OCI-LY7 (cell line): ENCODE data around the gene CDH12. TPM values are rescaled to one million over a fixed set of nuclear protein-coding genes. Genes with fewer than 3 reads are reported as not detected.

ENCODE experiments used
- BruUV-seq: library from RNA; stranded (reverse); fragments of 400-500 nt; replicated peaks from 2 replicates; lab custom pipeline; 2021; lab: Mats Ljungman, UMichigan
- CTCF ChIA-PET: fragments of 300-600 bp; sonication (Branson Sonifier 250); formaldehyde crosslinking; loops from one replicate; lab custom pipeline; 2022; ENCODE audit warnings: antibody characterized with exemption; ENCODE audit not compliant: unreplicated experiment; lab: Charles Lee
- POLR2A ChIA-PET: fragments of 300-600 bp; sonication (Branson Sonifier 250); formaldehyde crosslinking; loops from one replicate; lab custom pipeline; 2022; ENCODE audit warnings: antibody characterized with exemption; lab: Charles Lee
- DNase-seq: peaks from one replicate; pipeline ENCODE4 v3.0.0-alpha.2; 2015; ENCODE audit warnings: low spot score
- H2AFZ ChIP-seq: fragments of 200-600 bp; sonication (generic), shearing (Covaris generic); 2 replicates; pipeline ENCODE4 v1.6.1; 2014; ENCODE audit warnings: mild to moderate bottlenecking, antibody characterized with exemption, low read length, moderate library complexity
- H3K27ac ChIP-seq: fragments of 200-600 bp; sonication (generic); 2 replicates; pipeline ENCODE4 v1.5.1; 2014; ENCODE audit warnings: mixed run types, low read depth, mild to moderate bottlenecking, moderate library complexity, low read length, inconsistent platforms; ENCODE audit not compliant: poor library complexity, severe bottlenecking
- H3K36me3 ChIP-seq: fragments of 200-600 bp; sonication (generic); 2 replicates; pipeline ENCODE4 v1.6.1; 2014; ENCODE audit warnings: mild to moderate bottlenecking, antibody characterized with exemption, low read length, moderate library complexity, mixed read lengths; ENCODE audit not compliant: insufficient read depth
- H3K4me1 ChIP-seq: fragments of 200-600 bp; sonication (generic); 2 replicates; pipeline ENCODE4 v1.5.1; 2014; ENCODE audit warnings: mild to moderate bottlenecking, low read length; ENCODE audit not compliant: insufficient read depth, poor library complexity, severe bottlenecking
- H3K4me2 ChIP-seq: fragments of 200-600 bp; sonication (generic); 2 replicates; pipeline ENCODE4 v1.6.1; 2014; ENCODE audit warnings: mild to moderate bottlenecking, low read length
- H3K4me3 ChIP-seq: fragments of 200-600 bp; sonication (generic); 2 replicates; pipeline ENCODE4 v1.5.1; 2014; ENCODE audit warnings: mild to moderate bottlenecking, low read depth, low read length; ENCODE audit not compliant: poor library complexity, severe bottlenecking
- H3K79me2 ChIP-seq: fragments of 200-600 bp; sonication (generic); 2 replicates; pipeline ENCODE4 v1.6.1; 2016; ENCODE audit warnings: low read depth, mild to moderate bottlenecking, low read length, moderate library complexity, mixed read lengths; ENCODE audit not compliant: insufficient read depth
- H3K9me2 ChIP-seq: fragments of 200-600 bp; sonication (generic); 2 replicates; pipeline ENCODE4 v1.6.1; 2016; ENCODE audit warnings: mild to moderate bottlenecking, low read length, mixed read lengths; ENCODE audit not compliant: insufficient read depth
- H3K9me3 ChIP-seq: fragments of 200-600 bp; sonication (generic); 2 replicates; pipeline ENCODE4 v1.6.1; 2014; ENCODE audit warnings: mild to moderate bottlenecking, mixed run types, low read length, mixed read lengths
- H4K20me1 ChIP-seq: fragments of 200-600 bp; sonication (generic); 2 replicates; pipeline ENCODE4 v1.6.1; 2014; ENCODE audit warnings: mild to moderate bottlenecking, antibody characterized with exemption, low read length, moderate library complexity, mixed read lengths; ENCODE audit not compliant: insufficient read depth
- EZH2phosphoT487 ChIP-seq: fragments of 200-600 bp; sonication (generic); IDR thresholded peaks from 2 replicates; pipeline ENCODE4 v1.6.1; 2018; ENCODE audit warnings: low read depth, borderline replicate concordance, mild to moderate bottlenecking, mixed run types, antibody characterized with exemption, low read length, moderate library complexity, mixed read lengths
- intact Hi-C: fragments of 100-400 bp; cut with micrococcal nuclease; formaldehyde crosslinking; loops from one replicate; pipeline ENCODE4 v1.10.0; 2022; ENCODE audit not compliant: unreplicated experiment
- total RNA-seq, 2 experiments: library from RNA; depleted of rRNA in 1 of 2; stranded (reverse); fragments of >200 nt in 1 of 2; shearing (Covaris generic) in 1 of 2; gene quantifications; 2 replicates each; pipeline ENCODE4 v1.2.3, GENCODE V29; 2014 to 2022
- TF ChIP-seq, protein P1 (sequence below): fragments of 200-600 bp; sonication (generic); conservative IDR thresholded peaks from 2 replicates; pipeline ENCODE4 v1.5.1; 2014; ENCODE audit warnings: mild to moderate bottlenecking, antibody characterized with exemption, low read length, moderate library complexity, mixed read lengths

Gene CDH12
- total RNA-seq, 2 experiments from 2014 or later, result not detected

DNA sequence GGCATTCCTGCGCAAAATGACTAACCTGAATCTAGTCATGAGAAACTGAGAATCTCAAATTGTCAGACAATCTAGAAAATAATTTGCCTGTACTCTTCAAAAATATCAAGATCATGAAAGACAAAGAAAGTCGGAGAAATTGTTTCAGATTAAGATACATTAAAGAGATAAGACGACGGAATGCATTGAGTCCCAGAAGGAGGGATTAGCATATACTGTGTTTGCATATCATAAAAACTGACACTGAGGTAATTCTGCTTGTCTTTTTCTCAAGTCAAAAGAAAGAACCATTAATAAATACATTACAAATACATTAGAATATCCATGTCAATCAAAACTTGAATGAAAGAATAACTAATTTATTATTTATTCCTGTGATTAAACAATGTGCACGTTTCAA is 88.4 kb downstream of the CDH12 start:
- intact Hi-C loops, result no loop called here
- Histone ChIP-seq H3K9me3 (0 out of 2 replicates have a peak, but pooled peaks cover 5% of the 10 kb centered on the region), H3K79me2 (no peaks in the 10 kb centered on the region), H3K36me3 (no peaks in the 10 kb centered on the region), H3K4me2 (no peak overlapping the region), H3K4me1 (no peaks in the 10 kb centered on the region), H4K20me1 (no peaks in the 10 kb centered on the region), H2AFZ (no peak overlapping the region), H3K9me2 (no peaks in the 10 kb centered on the region), H3K4me3 (no peak overlapping the region), H3K27ac (no peak overlapping the region)
- ChIA-PET POLR2A (no interaction called here), CTCF (no interaction called here)
- BruUV-seq, result no TSS peak
- TF ChIP-seq, protein P1, sequence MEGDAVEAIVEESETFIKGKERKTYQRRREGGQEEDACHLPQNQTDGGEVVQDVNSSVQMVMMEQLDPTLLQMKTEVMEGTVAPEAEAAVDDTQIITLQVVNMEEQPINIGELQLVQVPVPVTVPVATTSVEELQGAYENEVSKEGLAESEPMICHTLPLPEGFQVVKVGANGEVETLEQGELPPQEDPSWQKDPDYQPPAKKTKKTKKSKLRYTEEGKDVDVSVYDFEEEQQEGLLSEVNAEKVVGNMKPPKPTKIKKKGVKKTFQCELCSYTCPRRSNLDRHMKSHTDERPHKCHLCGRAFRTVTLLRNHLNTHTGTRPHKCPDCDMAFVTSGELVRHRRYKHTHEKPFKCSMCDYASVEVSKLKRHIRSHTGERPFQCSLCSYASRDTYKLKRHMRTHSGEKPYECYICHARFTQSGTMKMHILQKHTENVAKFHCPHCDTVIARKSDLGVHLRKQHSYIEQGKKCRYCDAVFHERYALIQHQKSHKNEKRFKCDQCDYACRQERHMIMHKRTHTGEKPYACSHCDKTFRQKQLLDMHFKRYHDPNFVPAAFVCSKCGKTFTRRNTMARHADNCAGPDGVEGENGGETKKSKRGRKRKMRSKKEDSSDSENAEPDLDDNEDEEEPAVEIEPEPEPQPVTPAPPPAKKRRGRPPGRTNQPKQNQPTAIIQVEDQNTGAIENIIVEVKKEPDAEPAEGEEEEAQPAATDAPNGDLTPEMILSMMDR, result no peak
- DNase-seq, result no peak

- TF ChIP-seq EZH2phosphoT487, result no peak
- TF ChIP-seq, protein P1, result no peak
- no TSS peak for BruUV-seq
- Histone ChIP-seq H3K9me3 (no peaks in the 10 kb centered on the region), H3K79me2 (no peaks in the 10 kb centered on the region), H3K4me1 (no peaks in the 10 kb centered on the region), H3K4me2 (no peak overlapping the region), H3K27ac (no peak overlapping the region), H2AFZ (no peak overlapping the region), H4K20me1 (no peaks in the 10 kb centered on the region), H3K4me3 (no peak overlapping the region), H3K9me2 (no peaks in the 10 kb centered on the region), H3K36me3 (no peaks in the 10 kb centered on the region)
- ChIA-PET CTCF (no interaction called here), POLR2A (no interaction called here)
- intact Hi-C loops, result no loop called here
- no peak for DNase-seq
These were observed 95.4 kb downstream of the CDH12 start for GRCh38 chr5:22757776-22758175.

DNA sequence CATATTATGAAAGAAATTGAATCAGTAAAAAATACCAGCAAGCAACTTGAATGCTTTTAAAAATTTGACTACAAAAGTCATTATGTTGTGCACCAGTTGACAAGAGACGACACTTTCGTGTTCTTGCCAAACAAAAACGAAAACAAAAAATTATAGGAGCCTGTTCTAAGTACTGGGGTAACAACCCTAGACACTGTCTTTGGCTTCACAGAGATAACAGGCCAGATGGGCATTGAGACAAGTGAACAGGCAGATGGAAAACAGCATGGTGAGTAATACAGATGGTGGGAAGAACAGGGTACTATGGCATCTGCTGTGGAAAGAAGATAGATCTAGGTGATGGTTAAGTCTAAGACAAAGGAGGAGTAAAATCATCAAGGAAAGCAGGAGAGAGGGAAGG is 99.0 kb downstream of the CDH12 start:
- Histone ChIP-seq H3K27ac (no peak overlapping the region), H3K36me3 (no peaks in the 10 kb centered on the region), H3K9me3 (no peaks in the 10 kb centered on the region), H3K4me3 (no peak overlapping the region), H2AFZ (no peak overlapping the region), H4K20me1 (no peaks in the 10 kb centered on the region), H3K9me2 (no peaks in the 10 kb centered on the region), H3K79me2 (no peaks in the 10 kb centered on the region), H3K4me1 (no peaks in the 10 kb centered on the region), H3K4me2 (no peak overlapping the region)
- POLR2A ChIA-PET, result no interaction called here
- no TSS peak for BruUV-seq
- intact Hi-C loops, result no loop called here
- no peak for DNase-seq
- CTCF ChIA-PET, result no interaction called here
- TF ChIP-seq EZH2phosphoT487, result no peak
- TF ChIP-seq, protein P1, result no peak
